Ovary (tissue), 3 donors: ENCODE measurements around the gene CROCC2.

Source experiments
- CTCF ChIP-seq, 3 donors: fragments of 450-650 bp in 2 of 3; fragments of 200-600 bp in 1 of 3; IDR thresholded peaks; one replicate each; pipeline versions ENCODE4 v1.5.1 to v1.8.0; 2016 to 2022; ENCODE audit warnings: antibody characterized with exemption in 3 of 3, mild to moderate bottlenecking in 1 of 3
- POLR2A ChIP-seq: fragments of 450-650 bp; IDR thresholded peaks from one replicate; pipeline ENCODE4 v1.6.1; 2017; ENCODE audit warnings: antibody characterized with exemption, mild to moderate bottlenecking, moderate library complexity
- donor health status: DM: no; HTN: no; CAD: no.

GRCh38 chr2:240858871-240859270 lies 47.3 kb upstream of the CROCC2 start:
- no peak for TF ChIP-seq CTCF (IDR thresholded peaks at IDR 0.05)
- no peak for TF ChIP-seq POLR2A
